MM.1S (cell line): ENCODE measurements around the gene UBE2J2.

ENCODE experiments used
- EZH2phosphoT487 ChIP-seq: fragments of 300-600 bp; sonication (generic); IDR thresholded peaks from 2 replicates; pipeline ENCODE4 v1.6.1; 2018; ENCODE audit warnings: antibody characterized with exemption, low read length
- TF ChIP-seq, protein P1 (sequence below): fragments of 300-600 bp; sonication (generic); IDR thresholded peaks from 2 replicates; pipeline ENCODE4 v1.5.1; 2016; ENCODE audit warnings: antibody characterized with exemption, low read length, mixed read lengths

DNA sequence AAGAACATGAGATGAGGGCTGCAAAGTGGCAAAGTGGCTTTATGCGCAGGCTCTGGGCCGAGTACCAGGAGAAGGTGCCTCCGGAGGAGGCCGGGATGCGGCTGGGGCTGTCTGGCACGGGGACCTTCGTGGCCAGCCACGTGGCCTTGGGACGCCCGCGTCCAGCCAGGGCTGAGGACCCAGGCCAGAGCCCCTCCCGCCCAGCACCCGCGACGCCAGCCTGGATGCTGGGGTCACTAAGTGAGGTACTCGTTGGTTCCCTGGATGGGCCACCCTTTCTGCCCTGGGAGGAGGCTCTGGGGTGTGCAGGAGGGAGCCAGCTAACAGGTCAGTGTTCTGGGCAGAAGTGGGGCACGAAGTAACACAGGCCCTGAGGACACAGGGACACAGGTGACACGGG is 19.2 kb upstream of the UBE2J2 start:
- TF ChIP-seq, protein P1, sequence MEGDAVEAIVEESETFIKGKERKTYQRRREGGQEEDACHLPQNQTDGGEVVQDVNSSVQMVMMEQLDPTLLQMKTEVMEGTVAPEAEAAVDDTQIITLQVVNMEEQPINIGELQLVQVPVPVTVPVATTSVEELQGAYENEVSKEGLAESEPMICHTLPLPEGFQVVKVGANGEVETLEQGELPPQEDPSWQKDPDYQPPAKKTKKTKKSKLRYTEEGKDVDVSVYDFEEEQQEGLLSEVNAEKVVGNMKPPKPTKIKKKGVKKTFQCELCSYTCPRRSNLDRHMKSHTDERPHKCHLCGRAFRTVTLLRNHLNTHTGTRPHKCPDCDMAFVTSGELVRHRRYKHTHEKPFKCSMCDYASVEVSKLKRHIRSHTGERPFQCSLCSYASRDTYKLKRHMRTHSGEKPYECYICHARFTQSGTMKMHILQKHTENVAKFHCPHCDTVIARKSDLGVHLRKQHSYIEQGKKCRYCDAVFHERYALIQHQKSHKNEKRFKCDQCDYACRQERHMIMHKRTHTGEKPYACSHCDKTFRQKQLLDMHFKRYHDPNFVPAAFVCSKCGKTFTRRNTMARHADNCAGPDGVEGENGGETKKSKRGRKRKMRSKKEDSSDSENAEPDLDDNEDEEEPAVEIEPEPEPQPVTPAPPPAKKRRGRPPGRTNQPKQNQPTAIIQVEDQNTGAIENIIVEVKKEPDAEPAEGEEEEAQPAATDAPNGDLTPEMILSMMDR: no peak
- no peak for TF ChIP-seq EZH2phosphoT487
